Hepatocyte (in vitro differentiated cells): Measurements from ENCODE around the gene ARMC2. TPM values are rescaled to one million over a fixed set of nuclear protein-coding genes. Genes with fewer than 3 reads are reported as not detected.

Source experiments
- DNase-seq: peaks from one replicate; pipeline ENCODE4 v3.0.0-alpha.2; 2016; ENCODE audit warnings: low spot score
- H2AFZ ChIP-seq: fragments of 200-600 bp; sonication (generic); 2 replicates; pipeline ENCODE4 v1.6.0; 2016; ENCODE audit warnings: antibody characterized with exemption, mild to moderate bottlenecking
- H3K27ac ChIP-seq: fragments of 200-600 bp; sonication (generic); 2 replicates; pipeline ENCODE4 v1.5.1; 2016; ENCODE audit warnings: mild to moderate bottlenecking
- H3K27me3 ChIP-seq: fragments of 200-600 bp; sonication (generic); 2 replicates; pipeline ENCODE4 v1.6.1; 2016
- H3K36me3 ChIP-seq: fragments of 200-600 bp; sonication (generic); replicated peaks from 2 replicates; pipeline ENCODE4 v1.5.1; 2016; ENCODE audit warnings: low read depth; ENCODE audit not compliant: insufficient read depth
- H3K4me1 ChIP-seq: fragments of 200-600 bp; sonication (generic); 2 replicates; pipeline ENCODE4 v1.5.1; 2016; ENCODE audit warnings: mild to moderate bottlenecking, moderate library complexity; ENCODE audit not compliant: insufficient read depth
- H3K4me2 ChIP-seq: fragments of 200-600 bp; sonication (generic); 2 replicates; pipeline ENCODE4 v1.6.0; 2016
- H3K4me3 ChIP-seq: fragments of 200-600 bp; sonication (generic); 2 replicates; pipeline ENCODE4 v1.5.1; 2016; ENCODE audit warnings: mild to moderate bottlenecking
- H3K79me2 ChIP-seq: fragments of 200-600 bp; sonication (generic); 2 replicates; pipeline ENCODE4 v1.6.0; 2017; ENCODE audit warnings: mild to moderate bottlenecking
- H3K9me2 ChIP-seq: fragments of 200-600 bp; sonication (generic); replicated peaks from 2 replicates; pipeline ENCODE4 v1.6.0; 2017; ENCODE audit warnings: mild to moderate bottlenecking; ENCODE audit not compliant: insufficient read depth
- H3K9me3 ChIP-seq: fragments of 200-600 bp; sonication (generic); 2 replicates; pipeline ENCODE4 v1.5.1; 2016; ENCODE audit warnings: low read depth, mild to moderate bottlenecking
- H4K20me1 ChIP-seq: fragments of 200-600 bp; sonication (generic); 2 replicates; pipeline ENCODE4 v1.6.0; 2016; ENCODE audit warnings: mild to moderate bottlenecking; ENCODE audit not compliant: insufficient read depth, poor library complexity, severe bottlenecking
- EZH2 ChIP-seq: fragments of 200-600 bp; sonication (generic); IDR thresholded peaks from 2 replicates; pipeline ENCODE4 v1.6.1; 2016; ENCODE audit warnings: antibody characterized with exemption, mild to moderate bottlenecking, borderline replicate concordance
- EZH2phosphoT487 ChIP-seq: fragments of 200-600 bp; sonication (generic); IDR thresholded peaks from one replicate; pipeline ENCODE4 v1.6.1; 2018; ENCODE audit warnings: antibody characterized with exemption, mild to moderate bottlenecking, low read depth, moderate library complexity; ENCODE audit not compliant: unreplicated experiment, severe bottlenecking
- WGBS: methylation state at CpG from one replicate; pipeline ENCODE4 v1.1.6; 2016; ENCODE audit warnings: low lambda C conversion rate; ENCODE audit errors: missing lambda C conversion rate; 5-methylcytosine and 5-hydroxymethylcytosine counted together
- polyA plus RNA-seq: library from polyadenylated mRNA; unstranded; fragments of >200 nt; fragmentation: Nextera tagmentation; extraction: Ambion mirVana; gene quantifications from 2 replicates; pipeline ENCODE4 v1.2.1, GENCODE V29; 2016
- total RNA-seq: library from RNA; depleted of rRNA; stranded (reverse); fragments of >200 nt; gene quantifications from 2 replicates; pipeline ENCODE4 v1.2.3, GENCODE V29; 2014
- TF ChIP-seq, protein P1 (sequence below): fragments of 200-600 bp; sonication (generic); IDR thresholded peaks from 2 replicates; pipeline ENCODE4 v1.5.1; 2016; ENCODE audit warnings: antibody characterized with exemption, mild to moderate bottlenecking; ENCODE audit not compliant: poor library complexity

ARMC2 gene
- total and polyA plus RNA-seq, 2 experiments from 2014 or later = 2.8 to 4.8 TPM

DNA sequence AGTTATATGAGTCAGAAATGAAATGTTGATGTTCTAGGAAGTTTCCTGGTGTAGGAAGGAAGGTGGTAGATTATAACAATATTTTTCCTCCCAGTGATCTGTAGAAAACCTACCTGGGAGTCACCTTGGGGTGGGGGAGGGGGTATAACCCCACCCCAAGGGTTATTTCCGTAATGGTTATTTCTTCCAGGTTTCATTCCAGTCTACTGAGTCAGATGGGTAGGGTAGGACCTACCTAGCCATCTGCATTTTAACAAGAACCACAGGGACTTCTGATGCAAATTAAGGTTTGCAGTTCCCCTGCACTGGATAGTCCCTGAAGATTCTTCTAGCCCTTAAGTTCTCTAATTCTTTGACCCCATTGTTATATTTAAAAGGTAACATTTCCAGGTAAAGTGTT lies 88.9 kb downstream of the ARMC2 start:
- H3K79me2 ChIP-seq = no peaks in the 10 kb centered on the region
- WGBS = 67% methylated on average over 1 of the region's 1 CpG

DNA sequence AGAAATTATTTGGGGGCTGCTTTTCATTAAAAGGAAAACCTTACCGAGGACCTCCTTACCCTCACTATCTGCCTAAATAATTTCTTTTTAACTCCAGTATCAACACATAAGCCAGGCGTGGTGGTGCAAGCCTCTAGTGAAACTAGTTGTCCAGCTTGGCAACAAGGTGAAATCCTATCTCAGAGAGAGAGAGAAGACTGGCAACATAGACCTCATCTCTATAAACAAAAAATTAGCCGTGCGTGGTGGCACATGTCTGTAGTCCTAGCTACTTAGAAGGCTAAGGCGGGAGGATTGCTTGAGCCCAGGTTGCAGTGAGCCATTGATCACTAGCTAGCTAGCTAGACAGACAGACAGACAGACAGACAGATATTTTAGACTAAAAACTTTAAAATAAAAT lies 92.5 kb downstream of the ARMC2 start:
- DNase-seq = no peak
- Histone ChIP-seq H3K4me2 (no peak overlapping the region), H3K36me3 (no peaks in the 10 kb centered on the region), H2AFZ (no peak overlapping the region), H3K9me2 (no peaks in the 10 kb centered on the region), H3K4me1 (peaks cover 18% of the 10 kb centered on the region), H4K20me1 (no peaks in the 10 kb centered on the region), H3K27me3 (no peaks in the 10 kb centered on the region), H3K79me2 (no peaks in the 10 kb centered on the region), H3K4me3 (no peak overlapping the region), H3K27ac (no peak overlapping the region), H3K9me3 (no peaks in the 10 kb centered on the region)
- TF ChIP-seq EZH2 = no peak
- TF ChIP-seq, protein P1, sequence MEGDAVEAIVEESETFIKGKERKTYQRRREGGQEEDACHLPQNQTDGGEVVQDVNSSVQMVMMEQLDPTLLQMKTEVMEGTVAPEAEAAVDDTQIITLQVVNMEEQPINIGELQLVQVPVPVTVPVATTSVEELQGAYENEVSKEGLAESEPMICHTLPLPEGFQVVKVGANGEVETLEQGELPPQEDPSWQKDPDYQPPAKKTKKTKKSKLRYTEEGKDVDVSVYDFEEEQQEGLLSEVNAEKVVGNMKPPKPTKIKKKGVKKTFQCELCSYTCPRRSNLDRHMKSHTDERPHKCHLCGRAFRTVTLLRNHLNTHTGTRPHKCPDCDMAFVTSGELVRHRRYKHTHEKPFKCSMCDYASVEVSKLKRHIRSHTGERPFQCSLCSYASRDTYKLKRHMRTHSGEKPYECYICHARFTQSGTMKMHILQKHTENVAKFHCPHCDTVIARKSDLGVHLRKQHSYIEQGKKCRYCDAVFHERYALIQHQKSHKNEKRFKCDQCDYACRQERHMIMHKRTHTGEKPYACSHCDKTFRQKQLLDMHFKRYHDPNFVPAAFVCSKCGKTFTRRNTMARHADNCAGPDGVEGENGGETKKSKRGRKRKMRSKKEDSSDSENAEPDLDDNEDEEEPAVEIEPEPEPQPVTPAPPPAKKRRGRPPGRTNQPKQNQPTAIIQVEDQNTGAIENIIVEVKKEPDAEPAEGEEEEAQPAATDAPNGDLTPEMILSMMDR = no peak
- no peak for TF ChIP-seq EZH2phosphoT487
- 93% methylated on average over 5 of the region's 5 CpGs for WGBS

More for the DNA sequence above, 88.9 kb downstream of the ARMC2 start:
- H3K9me2 ChIP-seq = no peaks in the 10 kb centered on the region
- DNase-seq = no peak
- H3K9me3 ChIP-seq = no peaks in the 10 kb centered on the region
- H3K27me3 ChIP-seq = no peaks in the 10 kb centered on the region
- H3K27ac ChIP-seq = no peak overlapping the region
- no peaks in the 10 kb centered on the region for H4K20me1 ChIP-seq
- TF ChIP-seq, protein P1 = no peak
- TF ChIP-seq EZH2phosphoT487 (no peak), EZH2 (no peak)
- no peaks in the 10 kb centered on the region for H3K36me3 ChIP-seq
- peaks cover 5% of the 10 kb centered on the region for H3K4me1 ChIP-seq
- no peak overlapping the region for H3K4me3 ChIP-seq
- no peak overlapping the region for H3K4me2 ChIP-seq
- H2AFZ ChIP-seq = no peak overlapping the region

DNA sequence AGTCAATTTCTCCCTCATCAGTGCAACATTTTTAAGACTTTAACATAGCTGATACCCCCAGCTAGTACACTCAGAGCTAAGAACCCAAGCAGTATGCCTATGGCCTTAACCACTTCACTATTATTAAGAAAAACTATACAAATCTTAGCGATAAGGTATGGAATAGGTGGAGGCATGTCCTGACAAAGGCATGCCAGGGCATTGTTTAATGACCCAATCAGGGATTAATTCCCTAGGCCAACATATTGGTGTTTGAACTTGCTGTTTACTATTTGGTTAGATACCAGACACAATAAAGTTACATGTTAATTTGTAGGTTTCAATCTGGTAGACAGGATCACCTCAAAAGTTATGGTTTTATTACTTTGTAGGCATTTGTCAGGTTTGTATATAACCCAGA lies 93.1 kb downstream of the ARMC2 start:
- Histone ChIP-seq H2AFZ (no peak overlapping the region), H3K4me1 (peaks cover 23% of the 10 kb centered on the region), H3K4me2 (no peak overlapping the region), H3K36me3 (no peaks in the 10 kb centered on the region), H3K79me2 (no peaks in the 10 kb centered on the region), H3K4me3 (no peak overlapping the region), H3K9me2 (no peaks in the 10 kb centered on the region), H3K27ac (no peak overlapping the region), H3K27me3 (no peaks in the 10 kb centered on the region), H4K20me1 (no peaks in the 10 kb centered on the region), H3K9me3 (no peaks in the 10 kb centered on the region)
- no peak for DNase-seq
- WGBS = 73% methylated on average over 1 of the region's 1 CpG
- TF ChIP-seq, protein P1 = no peak
- TF ChIP-seq EZH2phosphoT487 (no peak), EZH2 (no peak)

DNA sequence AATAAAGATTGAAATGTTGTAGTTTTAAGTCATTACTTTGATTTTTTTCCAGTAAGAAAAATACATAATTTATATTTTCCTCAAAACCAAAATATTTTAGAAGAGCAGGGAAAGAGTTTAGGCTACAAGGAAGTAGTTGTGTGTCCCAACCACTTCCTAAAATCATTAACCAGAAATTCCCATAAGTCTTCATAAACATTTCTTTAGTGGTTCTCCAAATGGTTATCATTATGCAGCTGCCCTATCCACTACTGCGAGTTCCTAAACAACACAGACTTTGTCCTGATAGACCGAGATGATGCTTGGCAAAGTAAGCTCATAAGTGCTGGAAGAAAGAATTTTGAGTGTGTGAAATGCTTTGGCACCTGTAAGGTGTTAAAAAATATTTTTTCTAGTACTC lies 93.6 kb downstream of the ARMC2 start:
- Histone ChIP-seq H3K27ac (no peak overlapping the region), H3K4me1 (peaks cover 28% of the 10 kb centered on the region)
- TF ChIP-seq EZH2phosphoT487 (no peak), EZH2 (no peak)
- TF ChIP-seq, protein P1 = no peak

More for the DNA sequence above, 93.6 kb downstream of the ARMC2 start:
- Histone ChIP-seq H3K79me2 (no peaks in the 10 kb centered on the region), H3K36me3 (no peaks in the 10 kb centered on the region), H3K27me3 (no peaks in the 10 kb centered on the region), H3K4me3 (no peak overlapping the region), H3K9me2 (no peaks in the 10 kb centered on the region), H3K9me3 (no peaks in the 10 kb centered on the region), H3K4me2 (no peak overlapping the region), H2AFZ (no peak overlapping the region), H4K20me1 (no peaks in the 10 kb centered on the region)
- 65% methylated on average over 2 of the region's 2 CpGs for WGBS
- DNase-seq = no peak
